GM23248 (cell line): ENCODE data around the gene SYNPR.

ENCODE experiments used
- EZH2 ChIP-seq: fragments of 200-600 bp; sonication (generic); IDR thresholded peaks from 2 replicates; pipeline ENCODE4 v1.6.1; 2018; ENCODE audit warnings: antibody characterized with exemption, mild to moderate bottlenecking; ENCODE audit not compliant: insufficient read depth, poor library complexity, severe bottlenecking
- EZH2phosphoT487 ChIP-seq: fragments of 200-600 bp; sonication (generic); IDR thresholded peaks from 2 replicates; pipeline ENCODE4 v1.6.1; 2018; ENCODE audit warnings: antibody characterized with exemption, moderate library complexity, mild to moderate bottlenecking, low read depth; ENCODE audit not compliant: insufficient read depth

GRCh38 chr3:63344661-63345060 is 66.6 kb downstream of the SYNPR start:
- TF ChIP-seq EZH2, result no peak
- TF ChIP-seq EZH2phosphoT487, result no peak
